Panc1 (cell line): ENCODE data around the gene RPRD2.

Source experiments
- TF ChIP-seq, protein P1 (sequence below), 2 experiments: IDR thresholded peaks; 2 replicates each; pipeline ENCODE4 v1.6.1; 2011 to 2012; ENCODE audit warnings: low read depth in 2 of 2, control low read depth in 1 of 2, low read length in 1 of 2, mild to moderate bottlenecking in 1 of 2, moderate library complexity in 1 of 2; ENCODE audit not compliant: insufficient read depth in 1 of 2
- TF ChIP-seq, protein P2 (sequence below): fragments of 450-650 bp; IDR thresholded peaks from 2 replicates; pipeline ENCODE4 v1.5.1; 2017; ENCODE audit warnings: mild to moderate bottlenecking

- TF ChIP-seq, protein P1, sequence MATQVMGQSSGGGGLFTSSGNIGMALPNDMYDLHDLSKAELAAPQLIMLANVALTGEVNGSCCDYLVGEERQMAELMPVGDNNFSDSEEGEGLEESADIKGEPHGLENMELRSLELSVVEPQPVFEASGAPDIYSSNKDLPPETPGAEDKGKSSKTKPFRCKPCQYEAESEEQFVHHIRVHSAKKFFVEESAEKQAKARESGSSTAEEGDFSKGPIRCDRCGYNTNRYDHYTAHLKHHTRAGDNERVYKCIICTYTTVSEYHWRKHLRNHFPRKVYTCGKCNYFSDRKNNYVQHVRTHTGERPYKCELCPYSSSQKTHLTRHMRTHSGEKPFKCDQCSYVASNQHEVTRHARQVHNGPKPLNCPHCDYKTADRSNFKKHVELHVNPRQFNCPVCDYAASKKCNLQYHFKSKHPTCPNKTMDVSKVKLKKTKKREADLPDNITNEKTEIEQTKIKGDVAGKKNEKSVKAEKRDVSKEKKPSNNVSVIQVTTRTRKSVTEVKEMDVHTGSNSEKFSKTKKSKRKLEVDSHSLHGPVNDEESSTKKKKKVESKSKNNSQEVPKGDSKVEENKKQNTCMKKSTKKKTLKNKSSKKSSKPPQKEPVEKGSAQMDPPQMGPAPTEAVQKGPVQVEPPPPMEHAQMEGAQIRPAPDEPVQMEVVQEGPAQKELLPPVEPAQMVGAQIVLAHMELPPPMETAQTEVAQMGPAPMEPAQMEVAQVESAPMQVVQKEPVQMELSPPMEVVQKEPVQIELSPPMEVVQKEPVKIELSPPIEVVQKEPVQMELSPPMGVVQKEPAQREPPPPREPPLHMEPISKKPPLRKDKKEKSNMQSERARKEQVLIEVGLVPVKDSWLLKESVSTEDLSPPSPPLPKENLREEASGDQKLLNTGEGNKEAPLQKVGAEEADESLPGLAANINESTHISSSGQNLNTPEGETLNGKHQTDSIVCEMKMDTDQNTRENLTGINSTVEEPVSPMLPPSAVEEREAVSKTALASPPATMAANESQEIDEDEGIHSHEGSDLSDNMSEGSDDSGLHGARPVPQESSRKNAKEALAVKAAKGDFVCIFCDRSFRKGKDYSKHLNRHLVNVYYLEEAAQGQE (IDR thresholded peaks at IDR 0.05; ENCODE audit: insufficient read depth in 1 of 2, low read depth in 2 of 2, low read length in 1 of 2): no peak
- TF ChIP-seq, protein P2, sequence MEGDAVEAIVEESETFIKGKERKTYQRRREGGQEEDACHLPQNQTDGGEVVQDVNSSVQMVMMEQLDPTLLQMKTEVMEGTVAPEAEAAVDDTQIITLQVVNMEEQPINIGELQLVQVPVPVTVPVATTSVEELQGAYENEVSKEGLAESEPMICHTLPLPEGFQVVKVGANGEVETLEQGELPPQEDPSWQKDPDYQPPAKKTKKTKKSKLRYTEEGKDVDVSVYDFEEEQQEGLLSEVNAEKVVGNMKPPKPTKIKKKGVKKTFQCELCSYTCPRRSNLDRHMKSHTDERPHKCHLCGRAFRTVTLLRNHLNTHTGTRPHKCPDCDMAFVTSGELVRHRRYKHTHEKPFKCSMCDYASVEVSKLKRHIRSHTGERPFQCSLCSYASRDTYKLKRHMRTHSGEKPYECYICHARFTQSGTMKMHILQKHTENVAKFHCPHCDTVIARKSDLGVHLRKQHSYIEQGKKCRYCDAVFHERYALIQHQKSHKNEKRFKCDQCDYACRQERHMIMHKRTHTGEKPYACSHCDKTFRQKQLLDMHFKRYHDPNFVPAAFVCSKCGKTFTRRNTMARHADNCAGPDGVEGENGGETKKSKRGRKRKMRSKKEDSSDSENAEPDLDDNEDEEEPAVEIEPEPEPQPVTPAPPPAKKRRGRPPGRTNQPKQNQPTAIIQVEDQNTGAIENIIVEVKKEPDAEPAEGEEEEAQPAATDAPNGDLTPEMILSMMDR: no peak; the same call in 1 of the 2 replicates
Observed at GRCh38 chr1:150484861-150485260, 120.9 kb downstream of the RPRD2 start.
